ENCODE results near the gene RABEP2. TPM values are rescaled to one million over a fixed set of nuclear protein-coding genes. Genes with fewer than 3 reads are reported as not detected.

RABEP2 gene
- total and polyA plus RNA-seq, 9 of the 15 experiments (the other 6 are each of a cell fraction or from before 2014, with no cell fraction given), result 0.15 to 13.4 (median 3.5) TPM

DNA sequence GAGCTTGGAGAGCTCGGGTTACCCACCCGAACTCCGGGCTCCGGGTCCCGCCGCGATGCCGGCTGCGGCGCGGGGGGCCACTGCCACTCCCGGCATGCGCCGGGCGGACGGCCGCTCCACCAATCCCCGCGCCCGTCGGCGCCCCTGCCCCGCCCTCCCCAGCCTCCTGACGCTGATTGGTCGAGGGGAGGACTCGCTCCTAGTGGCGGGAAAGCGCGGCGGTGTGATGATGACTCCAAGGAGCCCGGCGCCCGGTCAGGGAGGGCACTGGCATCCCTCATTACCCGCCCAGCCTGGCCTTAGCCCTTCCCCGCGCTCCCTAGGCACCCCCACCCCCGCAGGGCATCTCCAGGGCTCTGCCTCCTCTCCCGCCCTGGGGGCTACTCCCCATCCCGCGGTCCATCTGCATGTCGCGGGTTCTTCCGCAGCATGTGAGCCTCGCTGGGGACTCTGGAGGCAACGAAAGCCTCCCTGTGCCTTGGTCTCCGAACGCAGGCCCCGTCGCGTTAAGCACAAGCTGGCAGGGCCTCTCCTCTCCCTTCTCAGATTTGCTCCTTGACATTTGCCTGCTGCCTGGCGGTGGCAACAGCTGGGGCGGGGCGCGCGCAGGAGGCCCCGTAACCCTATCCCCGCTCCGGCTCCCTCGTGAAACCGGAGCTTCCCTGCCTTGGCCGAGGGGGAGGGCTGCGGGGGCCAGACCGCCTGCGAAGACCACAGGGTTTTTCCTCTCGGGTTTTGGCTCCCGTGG lies 45.0 kb downstream of the RABEP2 start (continued):
- TF ChIP-seq, protein P1, sequence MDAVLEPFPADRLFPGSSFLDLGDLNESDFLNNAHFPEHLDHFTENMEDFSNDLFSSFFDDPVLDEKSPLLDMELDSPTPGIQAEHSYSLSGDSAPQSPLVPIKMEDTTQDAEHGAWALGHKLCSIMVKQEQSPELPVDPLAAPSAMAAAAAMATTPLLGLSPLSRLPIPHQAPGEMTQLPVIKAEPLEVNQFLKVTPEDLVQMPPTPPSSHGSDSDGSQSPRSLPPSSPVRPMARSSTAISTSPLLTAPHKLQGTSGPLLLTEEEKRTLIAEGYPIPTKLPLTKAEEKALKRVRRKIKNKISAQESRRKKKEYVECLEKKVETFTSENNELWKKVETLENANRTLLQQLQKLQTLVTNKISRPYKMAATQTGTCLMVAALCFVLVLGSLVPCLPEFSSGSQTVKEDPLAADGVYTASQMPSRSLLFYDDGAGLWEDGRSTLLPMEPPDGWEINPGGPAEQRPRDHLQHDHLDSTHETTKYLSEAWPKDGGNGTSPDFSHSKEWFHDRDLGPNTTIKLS (IDR thresholded peaks at IDR 0.05; ENCODE audit: borderline replicate concordance, low read depth), result peak; percentile 63; the same call in 1 of the 2 replicates
- no peak for TF ChIP-seq CC2D1A (IDR thresholded peaks at IDR 0.05)
- no peak for TF ChIP-seq NONO (IDR thresholded peaks at IDR 0.05; ENCODE audit: low read depth in 2 of 2, low read length in 1 of 2)
- TF ChIP-seq LCOR (CRISPR knock-in tag; IDR thresholded peaks at IDR 0.05), result peak; percentile 91
- TF ChIP-seq KLF1 (tag; IDR thresholded peaks at IDR 0.05), result 0 out of 2 replicates have a peak, but pooled peaks have one; percentile 17
- 0 out of 2 replicates have a peak, but pooled peaks have one; percentile 33 for TF ChIP-seq EGR1 (conservative IDR thresholded peaks at IDR 0.05)
- TF ChIP-seq ZC3H11A (IDR thresholded peaks at IDR 0.05; ENCODE audit: low read depth, low read length), result no peak
- no peak for TF ChIP-seq ZNF586 (CRISPR knock-in tag; conservative IDR thresholded peaks at IDR 0.05)
- TF ChIP-seq, protein P2, sequence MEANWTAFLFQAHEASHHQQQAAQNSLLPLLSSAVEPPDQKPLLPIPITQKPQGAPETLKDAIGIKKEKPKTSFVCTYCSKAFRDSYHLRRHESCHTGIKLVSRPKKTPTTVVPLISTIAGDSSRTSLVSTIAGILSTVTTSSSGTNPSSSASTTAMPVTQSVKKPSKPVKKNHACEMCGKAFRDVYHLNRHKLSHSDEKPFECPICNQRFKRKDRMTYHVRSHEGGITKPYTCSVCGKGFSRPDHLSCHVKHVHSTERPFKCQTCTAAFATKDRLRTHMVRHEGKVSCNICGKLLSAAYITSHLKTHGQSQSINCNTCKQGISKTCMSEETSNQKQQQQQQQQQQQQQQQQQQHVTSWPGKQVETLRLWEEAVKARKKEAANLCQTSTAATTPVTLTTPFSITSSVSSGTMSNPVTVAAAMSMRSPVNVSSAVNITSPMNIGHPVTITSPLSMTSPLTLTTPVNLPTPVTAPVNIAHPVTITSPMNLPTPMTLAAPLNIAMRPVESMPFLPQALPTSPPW (CRISPR knock-in tag; IDR thresholded peaks at IDR 0.05), result peak; percentile 68
- TF ChIP-seq CBX3 (IDR thresholded peaks at IDR 0.05; ENCODE audit: borderline replicate concordance in 1 of 2, low read length in 2 of 2), result peak in 1 of 2 experiments; percentile 37; a peak in 1 of 3 replicates
- TF ChIP-seq, protein P3, sequence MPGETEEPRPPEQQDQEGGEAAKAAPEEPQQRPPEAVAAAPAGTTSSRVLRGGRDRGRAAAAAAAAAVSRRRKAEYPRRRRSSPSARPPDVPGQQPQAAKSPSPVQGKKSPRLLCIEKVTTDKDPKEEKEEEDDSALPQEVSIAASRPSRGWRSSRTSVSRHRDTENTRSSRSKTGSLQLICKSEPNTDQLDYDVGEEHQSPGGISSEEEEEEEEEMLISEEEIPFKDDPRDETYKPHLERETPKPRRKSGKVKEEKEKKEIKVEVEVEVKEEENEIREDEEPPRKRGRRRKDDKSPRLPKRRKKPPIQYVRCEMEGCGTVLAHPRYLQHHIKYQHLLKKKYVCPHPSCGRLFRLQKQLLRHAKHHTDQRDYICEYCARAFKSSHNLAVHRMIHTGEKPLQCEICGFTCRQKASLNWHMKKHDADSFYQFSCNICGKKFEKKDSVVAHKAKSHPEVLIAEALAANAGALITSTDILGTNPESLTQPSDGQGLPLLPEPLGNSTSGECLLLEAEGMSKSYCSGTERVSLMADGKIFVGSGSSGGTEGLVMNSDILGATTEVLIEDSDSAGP (CRISPR knock-in tag; IDR thresholded peaks at IDR 0.05), result peak; percentile 20; the same call in 1 of the 2 replicates
- peak; percentile 33; the same call in 1 of the 2 replicates for TF ChIP-seq BCOR (IDR thresholded peaks at IDR 0.05)
- TF ChIP-seq, protein P4, sequence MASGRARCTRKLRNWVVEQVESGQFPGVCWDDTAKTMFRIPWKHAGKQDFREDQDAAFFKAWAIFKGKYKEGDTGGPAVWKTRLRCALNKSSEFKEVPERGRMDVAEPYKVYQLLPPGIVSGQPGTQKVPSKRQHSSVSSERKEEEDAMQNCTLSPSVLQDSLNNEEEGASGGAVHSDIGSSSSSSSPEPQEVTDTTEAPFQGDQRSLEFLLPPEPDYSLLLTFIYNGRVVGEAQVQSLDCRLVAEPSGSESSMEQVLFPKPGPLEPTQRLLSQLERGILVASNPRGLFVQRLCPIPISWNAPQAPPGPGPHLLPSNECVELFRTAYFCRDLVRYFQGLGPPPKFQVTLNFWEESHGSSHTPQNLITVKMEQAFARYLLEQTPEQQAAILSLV (tag; IDR thresholded peaks at IDR 0.05), result no peak
- peak; percentile 52 for TF ChIP-seq GABPB1 (CRISPR knock-in tag; IDR thresholded peaks at IDR 0.05)
- TF ChIP-seq, protein P5, sequence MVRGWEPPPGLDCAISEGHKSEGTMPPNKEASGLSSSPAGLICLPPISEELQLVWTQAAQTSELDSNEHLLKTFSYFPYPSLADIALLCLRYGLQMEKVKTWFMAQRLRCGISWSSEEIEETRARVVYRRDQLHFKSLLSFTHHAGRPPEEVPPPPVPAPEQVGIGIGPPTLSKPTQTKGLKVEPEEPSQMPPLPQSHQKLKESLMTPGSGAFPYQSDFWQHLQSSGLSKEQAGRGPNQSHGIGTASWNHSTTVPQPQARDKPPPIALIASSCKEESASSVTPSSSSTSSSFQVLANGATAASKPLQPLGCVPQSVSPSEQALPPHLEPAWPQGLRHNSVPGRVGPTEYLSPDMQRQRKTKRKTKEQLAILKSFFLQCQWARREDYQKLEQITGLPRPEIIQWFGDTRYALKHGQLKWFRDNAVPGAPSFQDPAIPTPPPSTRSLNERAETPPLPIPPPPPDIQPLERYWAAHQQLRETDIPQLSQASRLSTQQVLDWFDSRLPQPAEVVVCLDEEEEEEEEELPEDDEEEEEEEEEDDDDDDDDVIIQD (CRISPR knock-in tag; IDR thresholded peaks at IDR 0.05), result no peak
- peak; percentile 78; the same call in 1 of the 2 replicates for TF ChIP-seq SREBF2 (CRISPR knock-in tag; IDR thresholded peaks at IDR 0.05)
- TF ChIP-seq SIRT6 (IDR thresholded peaks at IDR 0.05; ENCODE audit: low read depth, low read length), result no peak
- TF ChIP-seq FOXJ3 (CRISPR knock-in tag; IDR thresholded peaks at IDR 0.05), result no peak
- peak; percentile 26; the same call in 1 of the 2 replicates for TF ChIP-seq ZBTB1 (CRISPR knock-in tag; IDR thresholded peaks at IDR 0.05; ENCODE audit: borderline replicate concordance, low read depth)
- TF ChIP-seq HLTF (IDR thresholded peaks at IDR 0.05), result no peak
